Smooth muscle cell (in vitro differentiated cells): ENCODE data around the gene B9D1. TPM values are rescaled to one million over a fixed set of nuclear protein-coding genes. Genes with fewer than 3 reads are reported as not detected.
A peak's percentile ranks its signal among the peaks of the same experiment; 100 is the strongest.

Experiments used
- DNase-seq: peaks from one replicate; lab custom pipeline; 2025; ENCODE audit not compliant: unreplicated experiment; lab: John Stamatoyannopoulos, UW
- H2AFZ ChIP-seq: fragments of 200-600 bp; sonication (generic); 2 replicates; pipeline ENCODE4 v1.6.0; 2016; ENCODE audit warnings: antibody characterized with exemption, low read depth, mild to moderate bottlenecking
- H3F3A ChIP-seq: fragments of 200-600 bp; sonication (generic); 2 replicates; pipeline ENCODE4 v1.6.0; 2017; ENCODE audit warnings: antibody characterized with exemption, low read depth
- H3K27ac ChIP-seq: fragments of 200-600 bp; sonication (generic); 2 replicates; pipeline ENCODE4 v1.5.1; 2016; ENCODE audit warnings: low read depth, mild to moderate bottlenecking
- H3K27me3 ChIP-seq: fragments of 200-600 bp; sonication (generic); 2 replicates; pipeline ENCODE4 v1.6.1; 2016; ENCODE audit warnings: low read depth, mild to moderate bottlenecking
- H3K36me3 ChIP-seq: fragments of 200-600 bp; sonication (generic); 2 replicates; pipeline ENCODE4 v1.5.1; 2016; ENCODE audit warnings: low read depth
- H3K4me1 ChIP-seq: fragments of 200-600 bp; sonication (generic); 2 replicates; pipeline ENCODE4 v1.5.1; 2016; ENCODE audit warnings: low read depth
- H3K4me2 ChIP-seq: fragments of 200-600 bp; sonication (generic); 2 replicates; pipeline ENCODE4 v1.6.0; 2016; ENCODE audit warnings: mild to moderate bottlenecking
- H3K4me3 ChIP-seq: fragments of 200-600 bp; sonication (generic); 2 replicates; pipeline ENCODE4 v1.5.1; 2016; ENCODE audit warnings: mild to moderate bottlenecking
- H3K79me2 ChIP-seq: fragments of 200-600 bp; sonication (generic); 2 replicates; pipeline ENCODE4 v1.6.0; 2016; ENCODE audit warnings: low read depth, mild to moderate bottlenecking
- H3K9ac ChIP-seq: fragments of 200-600 bp; sonication (generic); 2 replicates; pipeline ENCODE4 v1.6.0; 2016; ENCODE audit warnings: low read depth
- H3K9me3 ChIP-seq: fragments of 200-600 bp; sonication (generic); replicated peaks from 2 replicates; pipeline ENCODE4 v1.5.1; 2016; ENCODE audit warnings: low read depth
- H4K20me1 ChIP-seq: fragments of 200-600 bp; sonication (generic); 2 replicates; pipeline ENCODE4 v1.6.0; 2016; ENCODE audit warnings: low read depth
- WGBS: methylation state at CpG from one replicate; pipeline ENCODE4 v1.1.7; 2016; ENCODE audit warnings: low lambda C conversion rate; 5-methylcytosine and 5-hydroxymethylcytosine counted together
- polyA plus RNA-seq: library from polyadenylated mRNA; unstranded; fragments of >200 nt; fragmentation: Nextera tagmentation; extraction: Ambion mirVana; gene quantifications from 2 replicates; pipeline ENCODE4 v1.2.1, GENCODE V29; 2016
- total RNA-seq: library from RNA; depleted of rRNA; stranded (reverse); fragments of >200 nt; gene quantifications from 2 replicates; pipeline ENCODE4 v1.2.3, GENCODE V29; 2014
- TF ChIP-seq, protein P1 (sequence below): fragments of 200-600 bp; sonication (generic); IDR thresholded peaks from 2 replicates; pipeline ENCODE4 v1.5.1; 2017; ENCODE audit warnings: borderline replicate concordance, mild to moderate bottlenecking, antibody characterized with exemption; ENCODE audit not compliant: insufficient read depth, poor library complexity, severe bottlenecking

Gene B9D1
- total and polyA plus RNA-seq, 2 experiments from 2014 or later = 21.9 to 45.5 TPM

DNA sequence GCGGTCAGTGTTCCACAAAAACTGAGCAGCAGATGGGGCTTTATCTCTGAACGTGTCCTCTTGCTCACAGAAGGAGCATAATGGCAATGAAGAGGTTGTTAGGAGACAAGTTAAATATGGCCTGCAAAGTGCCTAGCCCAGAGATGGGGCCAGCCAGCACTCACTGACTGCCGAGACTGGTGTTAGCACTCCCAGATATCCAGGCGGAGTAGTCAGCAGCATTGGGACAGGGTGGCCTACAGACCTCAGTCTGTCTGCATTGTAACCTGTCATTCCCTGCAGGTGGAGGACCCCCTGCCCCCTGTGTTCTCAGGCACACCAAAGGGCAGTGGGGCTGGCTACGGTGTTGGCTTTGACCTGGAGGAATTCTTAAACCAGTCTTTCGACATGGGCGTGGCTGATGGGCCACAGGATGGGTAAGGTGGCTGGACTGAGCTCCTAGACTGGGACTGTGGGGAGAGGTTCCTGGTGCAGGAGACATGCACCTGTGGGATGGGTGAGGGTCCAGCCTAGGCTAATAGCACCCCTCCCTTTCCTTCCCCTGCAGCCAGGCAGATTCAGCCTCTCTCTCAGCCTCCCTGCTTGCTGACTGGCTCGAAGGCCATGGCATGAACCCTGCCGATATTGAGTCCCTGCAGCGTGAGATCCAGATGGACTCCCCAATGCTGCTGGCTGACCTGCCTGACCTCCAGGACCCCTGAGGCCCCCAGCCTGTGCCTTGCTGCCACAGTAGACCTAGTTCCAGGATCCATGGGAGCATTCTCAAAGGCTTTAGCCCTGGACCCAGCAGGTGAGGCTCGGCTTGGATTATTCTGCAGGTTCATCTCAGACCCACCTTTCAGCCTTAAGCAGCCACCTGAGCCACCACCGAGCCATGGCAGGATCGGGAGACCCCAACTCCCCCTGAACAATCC, 20.3 kb upstream of the B9D1 start:
- Histone ChIP-seq H3K4me1 (peaks cover 18% of the 10 kb centered on the region), H3K4me2 (no peak overlapping the region)

DNA sequence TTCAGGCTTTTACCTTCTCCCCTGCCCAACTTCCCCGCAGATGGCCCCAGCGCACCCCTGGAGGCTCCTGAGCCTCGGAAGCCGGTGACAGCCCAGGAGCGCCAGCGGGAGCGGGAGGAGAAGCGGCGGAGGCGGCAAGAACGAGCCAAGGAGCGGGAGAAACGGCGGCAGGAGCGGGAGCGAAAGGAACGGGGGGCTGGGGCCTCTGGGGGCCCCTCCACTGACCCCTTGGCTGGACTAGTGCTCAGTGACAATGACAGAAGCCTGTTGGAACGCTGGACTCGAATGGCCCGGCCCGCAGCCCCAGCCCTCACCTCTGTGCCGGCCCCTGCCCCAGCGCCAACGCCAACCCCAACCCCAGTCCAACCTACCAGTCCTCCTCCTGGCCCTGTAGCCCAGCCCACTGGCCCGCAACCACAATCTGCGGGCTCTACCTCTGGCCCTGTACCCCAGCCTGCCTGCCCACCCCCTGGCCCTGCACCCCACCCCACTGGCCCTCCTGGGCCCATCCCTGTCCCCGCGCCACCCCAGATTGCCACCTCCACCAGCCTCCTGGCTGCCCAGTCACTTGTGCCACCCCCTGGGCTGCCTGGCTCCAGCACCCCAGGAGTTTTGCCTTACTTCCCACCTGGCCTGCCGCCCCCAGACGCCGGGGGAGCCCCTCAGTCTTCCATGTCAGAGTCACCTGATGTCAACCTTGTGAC, 19.4 kb upstream of the B9D1 start:
- no peak overlapping the region for H3K4me3 ChIP-seq
- DNase-seq = no peak
- no peaks in the 10 kb centered on the region for H3K36me3 ChIP-seq
- TF ChIP-seq, protein P1, sequence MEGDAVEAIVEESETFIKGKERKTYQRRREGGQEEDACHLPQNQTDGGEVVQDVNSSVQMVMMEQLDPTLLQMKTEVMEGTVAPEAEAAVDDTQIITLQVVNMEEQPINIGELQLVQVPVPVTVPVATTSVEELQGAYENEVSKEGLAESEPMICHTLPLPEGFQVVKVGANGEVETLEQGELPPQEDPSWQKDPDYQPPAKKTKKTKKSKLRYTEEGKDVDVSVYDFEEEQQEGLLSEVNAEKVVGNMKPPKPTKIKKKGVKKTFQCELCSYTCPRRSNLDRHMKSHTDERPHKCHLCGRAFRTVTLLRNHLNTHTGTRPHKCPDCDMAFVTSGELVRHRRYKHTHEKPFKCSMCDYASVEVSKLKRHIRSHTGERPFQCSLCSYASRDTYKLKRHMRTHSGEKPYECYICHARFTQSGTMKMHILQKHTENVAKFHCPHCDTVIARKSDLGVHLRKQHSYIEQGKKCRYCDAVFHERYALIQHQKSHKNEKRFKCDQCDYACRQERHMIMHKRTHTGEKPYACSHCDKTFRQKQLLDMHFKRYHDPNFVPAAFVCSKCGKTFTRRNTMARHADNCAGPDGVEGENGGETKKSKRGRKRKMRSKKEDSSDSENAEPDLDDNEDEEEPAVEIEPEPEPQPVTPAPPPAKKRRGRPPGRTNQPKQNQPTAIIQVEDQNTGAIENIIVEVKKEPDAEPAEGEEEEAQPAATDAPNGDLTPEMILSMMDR = no peak
- no peaks in the 10 kb centered on the region for H3K9me3 ChIP-seq
- H3K4me2 ChIP-seq = no peak overlapping the region
- peaks cover 30% of the 10 kb centered on the region for H3F3A ChIP-seq
- H4K20me1 ChIP-seq = peaks cover 56% of the 10 kb centered on the region
- 99% methylated on average over 26 of the region's 31 CpGs for WGBS
- peaks cover 24% of the 10 kb centered on the region for H3K79me2 ChIP-seq
- H2AFZ ChIP-seq = no peak overlapping the region
- no peaks in the 10 kb centered on the region for H3K27me3 ChIP-seq
- peak overlapping the region; percentile 47 for H3K27ac ChIP-seq
- peaks cover 13% of the 10 kb centered on the region for H3K4me1 ChIP-seq
- no peak overlapping the region for H3K9ac ChIP-seq

More for the DNA sequence above, 20.3 kb upstream of the B9D1 start:
- TF ChIP-seq, protein P1 = no peak
- Histone ChIP-seq H3K79me2 (peaks cover 24% of the 10 kb centered on the region), H3K9me3 (no peaks in the 10 kb centered on the region), H3K36me3 (no peaks in the 10 kb centered on the region), H3F3A (peaks cover 26% of the 10 kb centered on the region), H3K4me3 (no peak overlapping the region), H3K27me3 (no peaks in the 10 kb centered on the region), H2AFZ (no peak overlapping the region), H3K27ac (peak overlapping the region; percentile 47), H4K20me1 (peaks cover 56% of the 10 kb centered on the region), H3K9ac (no peak overlapping the region)
- no peak for DNase-seq
- WGBS = 86% methylated on average over 13 of the region's 13 CpGs

DNA sequence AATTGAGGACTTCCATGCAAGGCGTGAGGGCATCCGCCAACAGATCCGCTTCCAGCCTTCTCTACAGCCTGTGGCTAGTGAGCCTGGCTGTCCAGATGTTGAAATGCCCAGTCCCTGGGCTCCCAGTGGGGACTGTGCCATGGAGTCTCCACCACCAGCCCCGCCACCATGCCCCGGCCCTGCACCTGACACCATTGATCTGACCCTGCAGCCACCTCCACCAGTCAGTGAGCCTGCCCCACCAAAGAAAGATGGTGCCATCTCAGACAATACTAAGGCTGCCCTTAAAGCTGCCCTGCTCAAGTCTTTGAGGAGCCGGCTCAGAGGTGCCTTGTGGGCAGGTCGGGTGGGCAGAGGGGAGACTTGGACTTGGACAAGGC, 18.8 kb upstream of the B9D1 start:
- Histone ChIP-seq H3K4me2 (no peak overlapping the region), H3K79me2 (peaks cover 24% of the 10 kb centered on the region), H3K4me3 (no peak overlapping the region), H4K20me1 (peaks cover 56% of the 10 kb centered on the region), H2AFZ (no peak overlapping the region), H3K27ac (no peak overlapping the region), H3F3A (peaks cover 32% of the 10 kb centered on the region), H3K9me3 (no peaks in the 10 kb centered on the region), H3K27me3 (no peaks in the 10 kb centered on the region), H3K9ac (no peak overlapping the region), H3K36me3 (no peaks in the 10 kb centered on the region), H3K4me1 (peaks cover 11% of the 10 kb centered on the region)
- TF ChIP-seq, protein P1 = no peak
- WGBS = 98% methylated on average over 7 of the region's 7 CpGs
- no peak for DNase-seq
